Measurements from ENCODE around the gene PHLDA3. TPM values are rescaled to one million over a fixed set of nuclear protein-coding genes. Genes with fewer than 3 reads are reported as not detected.
A peak's percentile ranks its signal among the peaks of the same experiment; 100 is the strongest.

PHLDA3 gene
- total RNA-seq, 1 donor from 2014 or later, result 115 TPM

- no peaks in the 10 kb centered on the region for H3K9me3 Mint-ChIP-seq (ENCODE audit: low read depth)
- no peak for TF ChIP-seq CTCF (IDR thresholded peaks at IDR 0.05)
- H3K27ac Mint-ChIP-seq (ENCODE audit: unreplicated experiment), result no peak overlapping the region
- H3K27me3 Mint-ChIP-seq (ENCODE audit: low read depth), result no peaks in the 10 kb centered on the region
- no peaks in the 10 kb centered on the region for H3K36me3 Mint-ChIP-seq (ENCODE audit: low read depth)
- no peak for DNase-seq (ENCODE audit: low spot score)
- H3K4me1 Mint-ChIP-seq (ENCODE audit: low read depth), result peaks cover 67% of the 10 kb centered on the region
- no peak overlapping the region for H3K4me3 Mint-ChIP-seq (ENCODE audit: unreplicated experiment)
Observed at GRCh38 chr1:201499191-201499590, 30.2 kb upstream of the PHLDA3 start.

- Mint-ChIP-seq H3K4me3 (ENCODE audit: unreplicated experiment) (no peak overlapping the region), H3K27ac (ENCODE audit: unreplicated experiment) (no peak overlapping the region), H3K9me3 (ENCODE audit: low read depth) (no peaks in the 10 kb centered on the region), H3K4me1 (ENCODE audit: low read depth) (peaks cover 67% of the 10 kb centered on the region), H3K36me3 (ENCODE audit: low read depth) (no peaks in the 10 kb centered on the region), H3K27me3 (ENCODE audit: low read depth) (no peaks in the 10 kb centered on the region)
- DNase-seq (ENCODE audit: low spot score), result no peak
- peak; percentile 13 for TF ChIP-seq CTCF (IDR thresholded peaks at IDR 0.05)
Observed at GRCh38 chr1:201498621-201499020, 29.6 kb upstream of the PHLDA3 start.

GRCh38 chr1:201497935-201498509 lies 29.0 kb upstream of the PHLDA3 start:
- Mint-ChIP-seq H3K36me3 (ENCODE audit: low read depth) (no peaks in the 10 kb centered on the region), H3K4me1 (ENCODE audit: low read depth) (peaks cover 67% of the 10 kb centered on the region), H3K27ac (ENCODE audit: unreplicated experiment) (no peak overlapping the region), H3K9me3 (ENCODE audit: low read depth) (no peaks in the 10 kb centered on the region), H3K4me3 (ENCODE audit: unreplicated experiment) (no peak overlapping the region), H3K27me3 (ENCODE audit: low read depth) (no peaks in the 10 kb centered on the region)
- DNase-seq (ENCODE audit: low spot score), result no peak
- TF ChIP-seq CTCF (IDR thresholded peaks at IDR 0.05), result no peak

GRCh38 chr1:201496296-201496690 lies 27.3 kb upstream of the PHLDA3 start:
- Mint-ChIP-seq H3K27me3 (ENCODE audit: low read depth) (no peaks in the 10 kb centered on the region), H3K27ac (ENCODE audit: unreplicated experiment) (peak overlapping the region; percentile 68), H3K36me3 (ENCODE audit: low read depth) (no peaks in the 10 kb centered on the region), H3K4me1 (ENCODE audit: low read depth) (peaks cover 64% of the 10 kb centered on the region), H3K4me3 (ENCODE audit: unreplicated experiment) (no peak overlapping the region), H3K9me3 (ENCODE audit: low read depth) (no peaks in the 10 kb centered on the region)
- no peak for DNase-seq (ENCODE audit: low spot score)
- no peak for TF ChIP-seq CTCF (IDR thresholded peaks at IDR 0.05)

- H3K27me3 Mint-ChIP-seq (ENCODE audit: low read depth), result no peaks in the 10 kb centered on the region
- H3K4me3 Mint-ChIP-seq (ENCODE audit: unreplicated experiment), result no peak overlapping the region
- H3K36me3 Mint-ChIP-seq (ENCODE audit: low read depth), result no peaks in the 10 kb centered on the region
- no peaks in the 10 kb centered on the region for H3K9me3 Mint-ChIP-seq (ENCODE audit: low read depth)
- H3K27ac Mint-ChIP-seq (ENCODE audit: unreplicated experiment), result peak overlapping the region; percentile 68
- no peak for TF ChIP-seq CTCF (IDR thresholded peaks at IDR 0.05)
- no peak for DNase-seq (ENCODE audit: low spot score)
- peaks cover 63% of the 10 kb centered on the region for H3K4me1 Mint-ChIP-seq (ENCODE audit: low read depth)
Observed at GRCh38 chr1:201495551-201496295, 26.7 kb upstream of the PHLDA3 start.
